Suprapubic skin (tissue), 4 donors: ENCODE data around the gene FAR2. TPM values are rescaled to one million over a fixed set of nuclear protein-coding genes. Genes with fewer than 3 reads are reported as not detected.
"Not testable (repeated sequence)": the region's sequence is repeated elsewhere in the genome, so short reads cannot be mapped to it uniquely, and the experiment has no call there.

Experiments used
- DNase-seq, 2 donors: peaks; one replicate each; pipeline ENCODE4 v3.0.0-alpha.2; 2019; ENCODE audit warnings: low spot score in 2 of 2
- H3K27ac ChIP-seq: fragments of 200-600 bp; sonication (generic); one replicate; pipeline ENCODE4 v1.5.1; 2019
- H3K27me3 ChIP-seq: fragments of 200-600 bp; sonication (generic); one replicate; pipeline ENCODE4 v1.5.1; 2019
- H3K36me3 ChIP-seq: fragments of 200-600 bp; sonication (generic); one replicate; pipeline ENCODE4 v1.5.1; 2019
- H3K4me1 ChIP-seq: fragments of 200-600 bp; sonication (generic); one replicate; pipeline ENCODE4 v1.5.1; 2019
- H3K4me3 ChIP-seq: fragments of 200-600 bp; sonication (generic); one replicate; pipeline ENCODE4 v1.5.1; 2019; ENCODE audit warnings: mild to moderate bottlenecking
- H3K9me3 ChIP-seq: fragments of 200-600 bp; sonication (generic); one replicate; pipeline ENCODE4 v1.5.1; 2019
- CTCF ChIP-seq, 2 donors: fragments of 200-600 bp in 1 of 2; fragments of 450-650 bp in 1 of 2; sonication (generic) in 1 of 2; IDR thresholded peaks; one replicate each; pipeline ENCODE4 v1.5.1; 2016 to 2019; ENCODE audit warnings: antibody characterized with exemption in 2 of 2, mild to moderate bottlenecking in 1 of 2, moderate library complexity in 1 of 2
- EP300 ChIP-seq: sonication (generic); formaldehyde crosslinking; IDR thresholded peaks from one replicate; pipeline ENCODE4 v1.6.1; 2017; ENCODE audit warnings: antibody characterized with exemption
- POLR2A ChIP-seq, 2 donors: fragments of 450-650 bp; IDR thresholded peaks; one replicate each; pipeline ENCODE4 v1.6.1; 2017; ENCODE audit warnings: antibody characterized with exemption in 2 of 2, mild to moderate bottlenecking in 2 of 2, moderate library complexity in 2 of 2
- POLR2AphosphoS5 ChIP-seq, 3 donors: sonication (generic); formaldehyde crosslinking; IDR thresholded peaks; one replicate each; pipeline ENCODE4 v1.6.1; 2017; ENCODE audit warnings: antibody characterized with exemption in 3 of 3
- WGBS: methylation state at CpG from one replicate; pipeline ENCODE4 v1.1.5; 2018; 5-methylcytosine and 5-hydroxymethylcytosine counted together
- total RNA-seq, 4 donors: library from RNA; depleted of rRNA; stranded (reverse); fragments of >200 nt; gene quantifications; one replicate each; pipeline ENCODE4 v1.1.0, GENCODE V29; 2016

FAR2 gene
- total RNA-seq, 4 donors from 2014 or later = 20.0 to 41.8 (median 30.6) TPM

GRCh38 chr12:29288031-29288430, 139.0 kb downstream of the FAR2 start:
- no peak for TF ChIP-seq EP300
- TF ChIP-seq POLR2A (IDR thresholded peaks at IDR 0.05) = no peak
- no peak for TF ChIP-seq CTCF (IDR thresholded peaks at IDR 0.05)
- TF ChIP-seq POLR2AphosphoS5 (IDR thresholded peaks at IDR 0.05) = no peak
- Histone ChIP-seq H3K4me3 (no peak overlapping the region), H3K36me3 (no peaks in the 10 kb centered on the region), H3K9me3 (no peaks in the 10 kb centered on the region), H3K27me3 (no peaks in the 10 kb centered on the region), H3K4me1 (no peaks in the 10 kb centered on the region), H3K27ac (no peak overlapping the region)
- DNase-seq = no peak

GRCh38 chr12:29290475-29290874, 141.4 kb downstream of the FAR2 start:
- not testable (repeated sequence) for H3K4me1 ChIP-seq, H3K27me3 ChIP-seq, DNase-seq, H3K27ac ChIP-seq, H3K36me3 ChIP-seq, H3K9me3 ChIP-seq, H3K4me3 ChIP-seq

GRCh38 chr12:29291226-29291625, 142.1 kb downstream of the FAR2 start:
- TF ChIP-seq EP300 = no peak
- Histone ChIP-seq H3K27ac (no peak overlapping the region), H3K36me3 (no peaks in the 10 kb centered on the region), H3K27me3 (no peaks in the 10 kb centered on the region), H3K9me3 (no peaks in the 10 kb centered on the region), H3K4me1 (no peaks in the 10 kb centered on the region), H3K4me3 (no peak overlapping the region)
- 94% methylated on average over 3 of the region's 3 CpGs for WGBS
- DNase-seq = no peak

- TF ChIP-seq POLR2AphosphoS5 (IDR thresholded peaks at IDR 0.05) (no peak), CTCF (IDR thresholded peaks at IDR 0.05) (no peak), POLR2A (IDR thresholded peaks at IDR 0.05) (no peak), EP300 (no peak)
- no peak overlapping the region for H3K27ac ChIP-seq
- 87% methylated on average over 2 of the region's 2 CpGs for WGBS
- H3K27me3 ChIP-seq = no peaks in the 10 kb centered on the region
- no peaks in the 10 kb centered on the region for H3K36me3 ChIP-seq
- no peak for DNase-seq
- H3K9me3 ChIP-seq = no peaks in the 10 kb centered on the region
- no peaks in the 10 kb centered on the region for H3K4me1 ChIP-seq
- H3K4me3 ChIP-seq = no peak overlapping the region
These were observed 150.6 kb downstream of the FAR2 start for GRCh38 chr12:29299633-29300032.

- H3K36me3 ChIP-seq = no peaks in the 10 kb centered on the region
- 77% methylated on average over 3 of the region's 3 CpGs for WGBS
- no peak for DNase-seq
- TF ChIP-seq POLR2A (IDR thresholded peaks at IDR 0.05) (no peak), CTCF (IDR thresholded peaks at IDR 0.05) (no peak), POLR2AphosphoS5 (IDR thresholded peaks at IDR 0.05) (no peak), EP300 (no peak)
- H3K27me3 ChIP-seq = no peaks in the 10 kb centered on the region
- H3K4me3 ChIP-seq = no peak overlapping the region
- H3K4me1 ChIP-seq = no peaks in the 10 kb centered on the region
- no peak overlapping the region for H3K27ac ChIP-seq
- H3K9me3 ChIP-seq = no peaks in the 10 kb centered on the region
These were observed 152.0 kb downstream of the FAR2 start for GRCh38 chr12:29301114-29301513.

- H3K4me3 ChIP-seq = no peak overlapping the region
- H3K36me3 ChIP-seq = no peaks in the 10 kb centered on the region
- no peaks in the 10 kb centered on the region for H3K4me1 ChIP-seq
- H3K9me3 ChIP-seq = no peaks in the 10 kb centered on the region
- TF ChIP-seq EP300 = no peak
- TF ChIP-seq CTCF (IDR thresholded peaks at IDR 0.05) = no peak
- TF ChIP-seq POLR2A (IDR thresholded peaks at IDR 0.05) = no peak
- no peak for TF ChIP-seq POLR2AphosphoS5 (IDR thresholded peaks at IDR 0.05)
- H3K27ac ChIP-seq = no peak overlapping the region
- H3K27me3 ChIP-seq = no peaks in the 10 kb centered on the region
- no peak for DNase-seq
These were observed 155.3 kb downstream of the FAR2 start for GRCh38 chr12:29304388-29304787.
